HG03575 (cell line): ENCODE measurements around the gene SYTL1.

ENCODE experiments used
- ATAC-seq: cut with Tn5 transposase; IDR thresholded peaks from one replicate; pipeline ENCODE4 v1.9.1; 2021; ENCODE audit not compliant: unreplicated experiment, insufficient number of reproducible peaks, low FRiP score; ENCODE audit errors: extremely low read depth

SYTL1 gene

DNA sequence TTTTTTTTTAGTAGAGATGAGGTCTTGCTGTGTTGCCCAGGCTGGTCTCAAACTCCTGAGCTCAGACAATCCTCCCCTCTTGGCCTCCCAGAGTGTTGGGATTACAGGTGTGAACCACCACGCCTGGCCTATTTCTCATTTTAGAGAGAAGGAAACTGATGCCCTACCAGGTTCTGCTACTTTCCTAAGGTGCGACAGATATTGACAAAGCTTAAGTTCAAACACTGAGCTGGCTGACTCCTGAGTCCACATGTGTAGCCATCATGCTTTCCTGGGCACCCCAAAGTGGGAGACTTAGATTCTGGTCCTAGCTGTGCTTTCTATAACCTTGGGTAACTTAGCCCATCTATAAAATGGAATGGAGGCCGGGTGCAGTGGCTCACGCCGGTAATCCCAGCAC, 25.0 kb upstream of the SYTL1 start:
- ATAC-seq, result no peak

DNA sequence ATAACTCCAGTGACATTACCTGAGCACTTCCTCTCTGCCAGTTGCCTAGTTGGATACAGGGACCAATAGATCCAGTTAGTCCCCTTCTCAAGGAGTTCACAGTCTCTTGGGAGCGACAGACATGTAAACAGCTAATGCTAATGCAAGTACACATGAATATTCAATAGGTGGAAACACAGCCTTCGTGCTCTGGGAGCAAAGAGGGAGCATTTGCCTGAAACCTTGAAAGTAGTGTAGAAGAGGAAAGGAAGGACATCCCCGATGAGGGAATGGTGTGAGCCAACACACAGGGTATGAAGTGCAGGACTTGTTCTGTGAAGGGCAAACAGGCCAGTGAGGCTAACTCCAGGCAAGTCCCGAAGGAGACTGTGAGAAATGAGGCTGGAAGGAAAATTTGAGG, 23.7 kb upstream of the SYTL1 start:
- no peak for ATAC-seq

DNA sequence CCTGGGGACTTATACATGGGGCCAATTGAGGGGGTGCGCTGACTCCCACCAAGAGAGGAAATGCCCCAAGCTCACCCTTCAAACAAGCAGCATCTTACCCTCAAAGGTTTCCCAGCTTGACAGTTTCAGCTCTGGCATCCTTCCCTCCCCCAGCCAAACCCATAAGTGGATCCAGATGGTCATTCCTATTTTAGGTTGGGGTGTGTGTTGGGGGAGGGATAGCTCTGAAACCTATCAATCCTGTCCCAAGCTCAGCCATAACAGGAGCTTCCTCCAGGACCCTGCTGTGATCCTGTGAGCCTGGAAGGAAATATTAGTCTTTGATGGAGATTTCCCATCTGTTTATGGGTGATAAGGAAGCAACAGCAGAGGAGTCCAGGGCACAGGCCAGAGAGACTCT, 23.2 kb upstream of the SYTL1 start:
- no peak for ATAC-seq

DNA sequence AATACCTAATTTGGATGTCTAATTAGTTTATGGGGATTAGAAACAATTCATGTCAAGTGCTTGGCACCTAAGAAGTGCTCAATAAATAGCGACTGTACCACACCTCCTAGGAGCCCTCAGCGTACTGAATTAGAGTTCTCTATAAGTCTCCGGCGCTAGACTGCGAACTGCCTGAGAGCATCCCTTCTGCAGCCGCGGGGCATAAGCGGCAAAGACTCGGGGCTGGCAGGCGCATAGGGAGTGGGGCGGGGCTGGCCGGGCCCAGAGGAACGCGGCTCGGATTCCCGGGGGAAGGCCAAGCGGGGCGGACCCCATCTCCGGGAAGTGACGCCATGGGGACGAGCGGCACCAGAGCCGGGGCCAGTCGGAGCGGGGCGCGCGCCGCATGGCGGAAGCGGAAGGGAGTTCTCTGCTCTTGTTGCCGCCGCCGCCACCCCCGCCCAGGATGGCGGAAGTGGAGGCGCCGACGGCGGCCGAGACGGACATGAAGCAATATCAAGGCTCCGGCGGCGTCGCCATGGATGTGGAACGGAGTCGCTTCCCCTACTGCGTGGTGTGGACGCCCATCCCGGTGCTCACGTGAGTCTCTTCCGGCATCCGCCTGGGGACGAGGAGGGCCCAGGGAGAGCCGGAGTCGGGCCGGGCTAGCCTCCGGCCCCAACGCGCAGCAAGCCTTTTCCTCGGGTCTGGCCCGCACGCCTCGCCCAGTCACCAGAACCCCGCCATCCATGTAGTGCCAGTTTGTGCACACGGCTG, 19.8 kb upstream of the SYTL1 start, which contains the start of gene TMEM222:
Gene TMEM222 (plus strand): TSS at position 351 of the 756 bp plus-strand sequence. CDS start 35 bp downstream, at position 386.
- peak; percentile 41 for ATAC-seq

DNA sequence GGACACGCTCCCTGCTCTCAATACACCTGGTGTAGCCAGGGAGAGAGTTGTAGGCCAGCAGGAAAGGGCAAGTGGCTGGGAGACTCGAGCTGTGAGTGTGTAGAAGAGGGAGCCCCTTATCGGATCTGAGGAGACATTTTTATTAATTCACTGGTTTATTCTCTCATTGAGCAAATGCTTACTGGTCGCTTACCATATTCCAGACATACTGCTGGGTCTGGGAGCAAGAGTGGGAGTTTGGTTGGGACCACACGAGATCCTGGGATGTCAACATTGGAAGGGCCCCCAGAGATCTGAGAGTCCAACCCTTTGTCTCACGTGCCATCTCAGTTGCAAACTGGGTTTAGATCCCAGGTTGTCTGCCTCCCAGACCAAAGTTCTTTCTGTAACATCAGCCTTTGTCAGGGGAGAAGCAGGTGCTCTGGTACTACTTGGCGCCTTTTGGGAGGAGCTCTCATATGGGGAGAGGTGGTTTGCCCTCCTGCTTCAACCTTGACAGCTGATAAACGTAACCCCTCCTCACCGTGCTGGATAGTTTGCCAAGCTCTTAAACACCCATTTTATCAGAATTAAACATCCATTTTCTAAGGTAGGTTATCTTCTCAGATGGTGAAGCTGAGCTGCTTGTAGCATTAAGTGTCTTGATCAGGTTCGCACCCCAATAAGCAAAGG, 19.1 kb upstream of the SYTL1 start:
- ATAC-seq, result no peak

DNA sequence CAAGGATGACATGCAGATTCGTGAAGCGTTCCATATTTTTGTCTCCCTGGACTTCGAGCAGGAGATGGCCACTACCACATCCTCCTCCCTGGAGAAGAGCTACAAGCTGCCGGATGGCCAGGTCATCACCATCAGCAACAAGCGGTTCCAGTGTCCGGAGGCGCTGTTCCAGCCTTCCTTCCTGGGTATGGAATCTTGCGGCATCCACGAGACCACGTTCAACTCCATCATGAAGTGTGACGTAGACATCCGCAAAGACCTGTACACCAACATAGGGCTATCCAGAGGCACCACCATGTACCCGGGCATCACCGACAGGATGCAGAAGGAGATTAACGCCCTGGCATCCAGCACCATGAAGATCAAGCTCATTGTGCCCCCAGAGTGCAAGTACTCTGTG, 16.5 kb upstream of the SYTL1 start:
- no peak for ATAC-seq

DNA sequence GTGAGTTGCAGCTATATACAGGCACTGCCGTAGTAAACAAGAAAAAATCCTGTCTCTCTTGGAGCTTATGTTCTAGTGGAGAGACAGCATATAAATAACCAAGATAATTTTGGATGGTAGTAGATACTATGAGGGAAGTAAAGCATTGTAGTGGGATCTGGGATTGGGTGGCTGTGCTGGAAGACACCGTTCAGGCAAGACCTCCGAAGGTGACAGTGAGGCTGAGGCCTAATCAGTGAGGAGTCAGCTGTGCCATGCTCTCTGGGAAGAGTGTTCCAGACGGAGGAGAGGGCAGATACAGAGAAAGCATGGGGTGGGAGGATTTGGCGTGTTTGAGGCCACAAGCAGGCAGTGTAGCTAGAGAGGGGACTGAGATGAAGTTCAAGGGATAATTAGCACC, 13.9 kb upstream of the SYTL1 start:
- ATAC-seq, result no peak

DNA sequence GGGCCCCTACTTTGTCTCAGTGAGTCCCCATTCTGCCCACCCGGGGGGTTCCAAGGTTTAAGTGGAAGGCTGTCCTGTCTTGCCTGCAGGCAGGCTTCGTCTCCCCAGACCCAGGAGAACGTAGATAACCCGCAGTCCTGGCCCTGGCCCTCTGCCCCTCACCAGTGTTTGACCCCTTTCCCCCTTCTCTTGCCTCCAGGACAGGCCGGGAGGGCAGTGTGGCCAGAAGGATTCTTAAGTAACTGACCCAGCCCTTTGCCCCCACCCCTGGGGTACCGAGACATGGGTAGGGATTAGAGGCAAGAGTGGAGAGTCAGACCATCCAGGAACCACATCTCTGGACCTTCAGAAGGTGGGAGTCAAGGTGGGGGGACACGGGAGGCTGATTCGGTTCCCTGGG, 11.0 kb upstream of the SYTL1 start:
- no peak for ATAC-seq

DNA sequence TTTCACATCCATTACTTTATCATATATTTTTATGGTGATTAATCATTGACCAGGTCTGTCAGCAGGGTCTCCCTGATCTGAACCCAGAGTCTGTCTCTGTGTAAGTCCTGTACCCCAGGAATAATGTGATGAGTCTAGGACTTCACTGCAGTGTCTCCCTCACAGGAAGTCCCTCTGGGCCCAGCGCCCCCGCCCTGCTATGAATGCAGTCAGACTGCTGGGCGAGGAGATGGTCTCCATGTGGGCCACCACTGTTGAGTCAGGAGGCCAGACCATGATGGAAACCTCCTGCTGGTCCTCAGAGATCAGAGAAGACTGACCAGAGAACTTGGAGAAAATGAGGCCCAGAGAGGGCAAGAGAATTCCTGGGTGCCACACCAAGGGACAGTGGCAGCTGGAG, 10.4 kb upstream of the SYTL1 start:
- no peak for ATAC-seq

DNA sequence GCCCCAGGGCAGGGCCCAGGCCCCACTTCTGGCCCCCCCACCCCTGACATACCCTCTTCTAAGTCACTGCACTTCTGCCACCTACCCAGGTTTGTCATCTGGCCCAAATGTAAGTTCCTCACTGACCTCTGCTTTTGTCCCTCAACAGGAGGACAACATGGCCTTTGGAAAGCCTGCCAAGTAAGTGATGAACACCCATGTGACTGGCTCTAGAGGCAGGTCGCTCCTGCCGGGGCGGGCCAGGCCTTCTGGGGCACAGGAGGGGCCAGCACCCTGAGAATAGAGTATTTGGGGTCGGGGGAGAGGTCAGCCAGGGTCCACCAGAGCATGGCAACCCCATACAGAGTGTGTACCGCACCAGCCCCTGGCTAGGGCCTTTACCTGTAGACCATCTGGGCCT, 9.9 kb upstream of the SYTL1 start:
- ATAC-seq, result no peak

DNA sequence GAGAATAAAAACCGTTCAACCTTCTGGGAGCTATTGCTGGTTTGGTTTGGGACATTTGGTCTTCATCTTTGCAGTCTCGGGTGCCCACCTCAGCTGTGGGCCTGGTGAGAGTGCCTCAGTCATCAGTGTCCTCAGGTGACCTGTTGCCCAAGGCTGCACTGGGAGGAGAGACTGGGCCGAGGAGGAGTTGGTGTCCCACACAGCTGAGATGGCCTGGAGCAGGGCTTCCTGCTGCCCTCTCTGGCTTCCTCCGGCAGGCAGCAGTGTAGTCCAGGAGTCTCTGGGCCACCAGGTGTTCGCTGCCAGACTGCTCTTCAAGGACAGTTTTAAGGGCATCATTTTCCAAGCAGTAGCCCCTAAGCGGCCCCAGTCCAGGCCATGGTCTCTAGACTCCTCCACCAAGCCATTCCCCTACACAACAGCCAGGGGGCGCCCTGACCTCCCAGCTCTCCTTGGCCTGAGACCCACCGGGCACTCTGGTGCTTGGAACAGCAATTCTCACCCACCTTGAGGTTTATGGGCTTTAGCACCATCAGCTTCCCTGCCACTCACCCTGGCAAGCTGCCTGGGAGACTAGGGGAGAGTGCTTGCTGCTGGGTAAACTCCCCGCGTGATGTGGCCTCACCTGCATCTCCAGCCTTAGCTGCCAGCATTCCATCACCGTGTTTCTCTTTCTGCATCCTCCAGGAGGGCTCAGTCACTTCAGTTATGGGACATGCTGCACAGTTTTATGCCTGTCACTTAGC, 9.1 kb upstream of the SYTL1 start:
- ATAC-seq, result no peak

DNA sequence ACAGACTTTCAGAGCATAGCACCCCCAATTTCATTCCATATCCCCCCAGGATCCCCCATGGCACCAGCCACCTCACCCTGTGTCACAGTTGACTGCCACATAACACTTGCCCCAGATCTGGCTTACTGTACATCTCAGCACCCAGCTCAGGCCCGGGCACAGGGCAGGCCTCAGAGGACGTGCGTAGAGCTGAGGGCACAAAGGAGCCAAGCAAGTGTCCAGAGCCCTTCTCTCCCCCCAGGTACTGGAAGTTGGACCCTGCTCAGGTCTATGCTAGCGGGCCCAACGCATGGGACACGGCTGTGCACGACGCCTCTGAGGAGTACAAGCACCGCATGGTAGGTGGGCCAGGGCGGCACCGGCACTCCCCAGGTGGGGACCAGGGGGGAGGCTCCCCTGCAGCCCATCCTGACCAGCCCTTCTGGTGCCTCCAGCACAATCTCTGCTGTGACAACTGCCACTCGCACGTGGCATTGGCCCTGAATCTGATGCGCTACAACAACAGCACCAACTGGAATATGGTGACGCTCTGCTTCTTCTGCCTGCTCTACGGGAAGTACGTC, 8.0 kb upstream of the SYTL1 start:
- ATAC-seq, result no peak

DNA sequence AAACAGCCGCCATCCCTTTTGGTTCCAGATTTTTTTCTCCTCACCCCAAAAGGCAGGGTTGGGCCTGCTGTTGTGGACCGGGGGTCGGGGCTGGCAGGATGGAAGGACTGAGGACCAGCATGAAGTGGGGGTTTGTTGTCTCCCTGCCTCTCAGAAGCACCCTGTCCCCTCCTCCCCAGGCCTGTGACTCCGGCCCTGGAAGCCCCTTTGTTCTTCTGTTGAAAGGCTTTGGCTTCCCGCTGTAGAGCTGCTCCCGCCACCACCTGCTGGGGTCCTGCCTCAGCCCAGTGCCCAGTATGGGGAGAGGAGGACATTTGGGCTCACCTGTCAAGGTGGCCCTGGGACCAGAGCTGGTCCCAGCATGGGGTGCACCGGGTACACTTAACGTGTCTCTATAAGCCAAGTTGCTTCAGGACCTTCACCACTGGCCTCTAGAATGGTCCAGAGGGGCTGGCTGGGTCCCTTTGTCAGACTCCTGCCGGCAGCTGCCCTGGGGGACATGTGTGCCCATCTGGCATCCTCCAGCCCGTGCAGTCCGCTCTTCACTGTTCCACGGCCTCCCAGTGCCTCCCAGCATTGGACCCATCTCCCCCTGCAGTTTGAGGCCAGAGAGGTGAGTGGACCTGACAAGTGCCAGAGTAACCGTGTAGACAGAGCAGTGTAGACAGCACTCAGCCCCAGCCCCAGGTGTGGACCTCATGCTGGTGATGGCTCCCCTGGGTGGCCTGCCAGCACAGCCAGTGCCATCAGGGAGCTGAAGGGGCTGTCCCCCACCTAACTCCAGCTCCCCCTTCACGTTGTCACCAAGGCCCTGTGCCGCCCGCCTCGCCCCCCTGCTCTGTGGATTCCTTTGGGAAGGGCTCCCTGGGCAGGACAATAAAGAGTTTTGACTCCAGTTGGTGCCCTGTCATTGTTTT, 6.1 kb upstream of the SYTL1 start:
- no peak for ATAC-seq

DNA sequence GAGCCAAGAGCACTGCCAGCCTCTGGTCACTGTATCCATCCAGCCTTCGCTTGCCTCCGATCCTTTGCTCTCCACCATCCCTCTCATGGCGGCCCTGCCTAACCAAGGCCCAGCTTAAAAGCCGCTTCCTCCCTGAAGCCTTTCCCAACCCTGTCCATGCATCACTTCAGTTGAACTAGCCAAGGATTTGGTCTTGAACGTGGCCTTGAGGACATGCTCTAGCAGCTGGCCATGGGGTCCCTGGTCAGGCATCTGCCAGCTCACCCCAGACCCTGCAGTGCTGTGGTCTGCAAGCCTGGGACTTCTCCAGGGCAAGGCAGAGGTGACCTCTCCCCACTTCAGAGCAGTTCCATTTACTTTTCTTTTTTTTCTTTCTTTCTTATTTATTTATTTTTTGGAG, 5.1 kb upstream of the SYTL1 start:
- no peak for ATAC-seq

DNA sequence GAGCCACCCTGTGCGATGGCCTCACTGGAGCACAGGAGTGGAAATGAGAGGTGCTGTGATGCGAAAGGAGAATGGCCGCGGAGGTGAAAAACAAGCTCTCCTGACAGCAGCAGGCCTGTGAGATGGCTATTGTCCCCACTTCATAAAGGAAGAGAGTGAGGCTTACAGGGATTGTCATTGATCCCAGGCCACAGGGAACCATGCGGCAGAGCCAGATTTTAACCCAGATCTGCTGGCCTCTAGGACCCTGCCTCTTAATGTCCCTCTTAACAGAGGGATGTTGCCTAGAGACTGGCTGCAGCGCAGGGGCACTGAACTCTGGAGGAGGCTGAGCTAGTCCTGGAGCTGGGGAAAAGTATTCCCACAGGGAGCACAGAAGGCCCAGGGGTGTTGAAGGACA, 3.1 kb upstream of the SYTL1 start:
- ATAC-seq, result no peak

DNA sequence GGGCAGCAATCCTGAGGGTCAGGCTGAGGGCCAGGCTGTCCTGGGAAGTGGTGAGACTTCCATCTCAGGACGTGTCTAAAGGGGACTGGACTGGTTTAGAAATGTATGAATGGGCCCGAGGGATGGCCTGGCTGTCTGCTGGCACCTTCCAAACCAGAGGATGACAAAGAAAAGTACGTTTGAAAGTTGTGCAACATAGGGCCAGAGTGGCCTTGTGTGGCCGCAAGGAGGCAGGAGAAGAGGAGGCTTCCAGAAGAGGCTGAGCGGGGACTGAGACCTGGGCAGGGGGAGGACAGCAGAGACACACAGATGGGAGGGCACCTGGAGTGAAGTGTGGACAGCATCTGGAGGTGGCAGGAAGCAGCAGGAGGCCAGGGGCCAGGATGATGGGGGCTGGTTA, 2.6 kb upstream of the SYTL1 start:
- ATAC-seq, result no peak

DNA sequence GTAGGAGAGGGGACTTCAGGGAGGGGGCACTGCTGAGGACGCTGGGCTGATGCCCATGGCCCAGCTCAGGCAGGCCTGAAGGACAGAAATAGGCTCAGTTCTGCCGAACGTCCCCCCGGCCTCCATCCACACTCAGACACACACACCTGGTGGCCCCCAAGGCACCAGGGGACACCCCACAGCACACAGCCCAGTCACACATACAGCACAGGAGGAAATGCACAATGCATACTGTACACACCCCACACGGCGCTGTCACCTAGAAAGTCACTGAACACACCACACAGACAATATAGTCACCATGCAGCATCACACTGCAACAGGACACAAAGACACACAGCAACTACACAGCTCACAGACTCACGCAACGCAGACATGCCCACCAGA, 562 bp downstream of the SYTL1 start:
- no peak for ATAC-seq

DNA sequence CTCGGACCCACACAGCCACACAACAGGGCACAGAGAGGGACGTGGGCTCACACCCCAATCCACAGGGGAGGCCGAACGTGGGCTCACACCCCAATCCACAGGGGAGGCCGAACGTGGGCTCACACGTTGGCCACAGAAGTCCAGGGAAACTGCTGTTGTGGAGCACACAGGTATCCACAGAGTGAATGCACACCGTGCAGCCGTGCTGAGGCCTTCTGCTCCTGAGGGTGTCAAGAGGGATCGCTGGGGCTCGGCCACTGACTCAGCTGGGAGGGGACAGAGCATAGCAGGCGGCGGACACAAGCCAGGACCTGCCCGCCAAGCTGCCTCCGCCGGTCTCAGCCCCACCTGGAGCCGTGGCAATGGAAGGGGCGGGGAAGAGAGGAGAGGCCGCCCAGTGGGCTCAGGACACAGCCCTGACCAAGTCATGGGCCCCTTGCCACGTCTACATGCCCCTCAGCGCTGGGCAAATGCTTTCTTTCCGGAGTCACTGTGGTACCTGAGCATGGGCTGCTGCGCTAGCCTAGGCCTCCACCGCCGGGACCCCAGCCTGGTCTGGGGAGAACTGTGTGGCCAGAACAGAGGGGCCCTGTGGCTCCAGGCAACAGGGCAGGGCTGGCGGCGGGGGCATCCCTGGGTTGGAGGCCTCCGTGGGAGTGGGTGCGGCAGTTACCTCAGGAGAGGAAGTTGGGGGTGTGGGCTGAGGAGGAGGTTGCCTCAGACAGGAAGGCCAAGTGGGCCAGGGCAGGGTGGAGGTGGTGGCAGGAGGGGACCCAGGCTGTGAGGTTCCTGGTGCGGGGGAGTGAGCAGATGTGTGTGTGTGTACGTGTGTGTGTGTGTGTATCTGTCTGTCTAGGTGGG, 1.2 kb downstream of the SYTL1 start:
- no peak for ATAC-seq
